Thyroid gland (tissue), 4 donors: ENCODE results near the gene TOP2B. TPM values are rescaled to one million over a fixed set of nuclear protein-coding genes. Genes with fewer than 3 reads are reported as not detected.

Source experiments
- DNase-seq, 2 donors: peaks; one replicate each; pipeline ENCODE4 v3.0.0-alpha.2; 2019
- H3K27ac ChIP-seq, 3 donors: fragments of 200-600 bp; sonication (generic); 1 replicate in 2 of 3; 2 replicates in 1 of 3; pipeline ENCODE4 v1.5.1; 2016 to 2019; ENCODE audit warnings: mild to moderate bottlenecking in 1 of 3, moderate library complexity in 1 of 3
- H3K27me3 ChIP-seq: fragments of 200-600 bp; sonication (generic); one replicate; pipeline ENCODE4 v1.5.1; 2019
- H3K36me3 ChIP-seq, 2 donors: fragments of 200-600 bp; sonication (generic); one replicate each; pipeline ENCODE4 v1.5.1; 2016 to 2019
- H3K4me1 ChIP-seq, 2 donors: fragments of 200-600 bp; sonication (generic); one replicate each; pipeline ENCODE4 v1.5.1; 2017 to 2019
- H3K4me3 ChIP-seq, 3 donors: fragments of 200-600 bp; sonication (generic); replicated peaks in 1 of 3; 1 replicate in 2 of 3; 2 replicates in 1 of 3; pipeline ENCODE4 v1.5.1; 2016; ENCODE audit warnings: mild to moderate bottlenecking in 1 of 3
- H3K9me3 ChIP-seq: fragments of 200-600 bp; sonication (generic); one replicate; pipeline ENCODE4 v1.5.1; 2017
- CTCF ChIP-seq, 6 experiments: fragments of 200-600 bp in 3 of 6; fragments of 450-650 bp in 3 of 6; sonication (generic) in 3 of 6; IDR thresholded peaks; one replicate each; pipeline ENCODE4 v1.5.1; 2016 to 2019; ENCODE audit warnings: antibody characterized with exemption in 6 of 6, mild to moderate bottlenecking in 2 of 6, inconsistent platforms in 1 of 6, moderate library complexity in 1 of 6
- POLR2A ChIP-seq, 2 donors: fragments of 450-650 bp; IDR thresholded peaks; one replicate each; pipeline ENCODE4 v1.6.1; 2017; ENCODE audit warnings: antibody characterized with exemption in 2 of 2, mild to moderate bottlenecking in 2 of 2, moderate library complexity in 1 of 2
- WGBS, 2 donors: methylation state at CpG; one replicate each; pipeline ENCODE4 v1.1.5; 2017; 5-methylcytosine and 5-hydroxymethylcytosine counted together
- intact Hi-C: fragments of 100-400 bp; cut with DNase I; formaldehyde crosslinking; loops from one replicate; pipeline ENCODE4 v1.15.1; 2023
- total RNA-seq, 4 donors: library from RNA; depleted of rRNA; stranded (reverse); fragments of >200 nt; gene quantifications; one replicate each; pipeline ENCODE4 v1.2.3, GENCODE V29; 2016

TOP2B gene
- total RNA-seq, 4 donors from 2014 or later: 109 to 180 (median 131) TPM

- Histone ChIP-seq H3K27me3 (no peaks in the 10 kb centered on the region), H3K4me1 (peaks cover 0 to 3% of the 10 kb centered on the region in 2 donors), H3K27ac (no peak overlapping the region), H3K36me3 (peaks cover 0 to 4% of the 10 kb centered on the region in 2 donors), H3K9me3 (no peaks in the 10 kb centered on the region), H3K4me3 (no peak overlapping the region)
- intact Hi-C loops: no loop called here
- TF ChIP-seq POLR2A (IDR thresholded peaks at IDR 0.05) (no peak), CTCF (IDR thresholded peaks at IDR 0.05) (no peak)
- no peak for DNase-seq
- WGBS, 2 donors: 90 to 92% methylated on average over 14 of the region's 14 CpGs
These were observed 96.7 kb downstream of the TOP2B start for GRCh38 chr3:25567806-25568524.

- 94 to 95% methylated on average over 10 of the region's 10 CpGs for WGBS, 2 donors
- peaks cover 0 to 4% of the 10 kb centered on the region in 2 donors for H3K36me3 ChIP-seq
- intact Hi-C loops: no loop called here
These were observed 97.3 kb downstream of the TOP2B start for GRCh38 chr3:25567388-25567787.

GRCh38 chr3:25566358-25566920 lies 98.3 kb downstream of the TOP2B start:
- Histone ChIP-seq H3K4me3 (no peak overlapping the region), H3K27ac (no peak overlapping the region), H3K27me3 (no peaks in the 10 kb centered on the region), H3K4me1 (no peaks in the 10 kb centered on the region), H3K36me3 (peaks cover 0 to 4% of the 10 kb centered on the region in 2 donors), H3K9me3 (no peaks in the 10 kb centered on the region)
- intact Hi-C loops: no loop called here
- TF ChIP-seq POLR2A (IDR thresholded peaks at IDR 0.05): no peak
- no peak for TF ChIP-seq CTCF (IDR thresholded peaks at IDR 0.05)
- WGBS, 2 donors: 85 to 89% methylated on average over 5 of the region's 5 CpGs
- DNase-seq: no peak

More at GRCh38 chr3:25567388-25567787, 97.3 kb downstream of the TOP2B start:
- Histone ChIP-seq H3K27ac (no peak overlapping the region), H3K4me1 (no peaks in the 10 kb centered on the region), H3K27me3 (no peaks in the 10 kb centered on the region), H3K4me3 (no peak overlapping the region), H3K9me3 (no peaks in the 10 kb centered on the region)
- TF ChIP-seq CTCF (IDR thresholded peaks at IDR 0.05): no peak
- DNase-seq: no peak

- peaks cover 3% of the 10 kb centered on the region in 2 donors for H3K4me1 ChIP-seq
- H3K36me3 ChIP-seq: peaks cover 0 to 4% of the 10 kb centered on the region in 2 donors
- no peak overlapping the region for H3K4me3 ChIP-seq
- H3K9me3 ChIP-seq: no peaks in the 10 kb centered on the region
- DNase-seq: no peak
- WGBS, 2 donors: 95% methylated on average over 6 to 7 of the region's 7 CpGs
- no peaks in the 10 kb centered on the region for H3K27me3 ChIP-seq
- no peak overlapping the region for H3K27ac ChIP-seq
- intact Hi-C loops: no loop called here
- TF ChIP-seq CTCF (IDR thresholded peaks at IDR 0.05) (no peak), POLR2A (IDR thresholded peaks at IDR 0.05) (no peak)
These were observed 98.9 kb downstream of the TOP2B start for GRCh38 chr3:25565807-25566206.

- Histone ChIP-seq H3K27ac (no peak overlapping the region), H3K4me3 (no peak overlapping the region), H3K4me1 (peaks cover 4% of the 10 kb centered on the region in 2 donors), H3K9me3 (no peaks in the 10 kb centered on the region), H3K36me3 (no peaks in the 10 kb centered on the region), H3K27me3 (no peaks in the 10 kb centered on the region)
- TF ChIP-seq POLR2A (IDR thresholded peaks at IDR 0.05): no peak
- no peak for DNase-seq
- intact Hi-C loops: no loop called here
- 96 to 97% methylated on average over 4 of the region's 4 CpGs for WGBS, 2 donors
These were observed 100.6 kb downstream of the TOP2B start for GRCh38 chr3:25564075-25564474.
